Measurements from ENCODE around the gene E2F1.

E2F1 gene

DNA sequence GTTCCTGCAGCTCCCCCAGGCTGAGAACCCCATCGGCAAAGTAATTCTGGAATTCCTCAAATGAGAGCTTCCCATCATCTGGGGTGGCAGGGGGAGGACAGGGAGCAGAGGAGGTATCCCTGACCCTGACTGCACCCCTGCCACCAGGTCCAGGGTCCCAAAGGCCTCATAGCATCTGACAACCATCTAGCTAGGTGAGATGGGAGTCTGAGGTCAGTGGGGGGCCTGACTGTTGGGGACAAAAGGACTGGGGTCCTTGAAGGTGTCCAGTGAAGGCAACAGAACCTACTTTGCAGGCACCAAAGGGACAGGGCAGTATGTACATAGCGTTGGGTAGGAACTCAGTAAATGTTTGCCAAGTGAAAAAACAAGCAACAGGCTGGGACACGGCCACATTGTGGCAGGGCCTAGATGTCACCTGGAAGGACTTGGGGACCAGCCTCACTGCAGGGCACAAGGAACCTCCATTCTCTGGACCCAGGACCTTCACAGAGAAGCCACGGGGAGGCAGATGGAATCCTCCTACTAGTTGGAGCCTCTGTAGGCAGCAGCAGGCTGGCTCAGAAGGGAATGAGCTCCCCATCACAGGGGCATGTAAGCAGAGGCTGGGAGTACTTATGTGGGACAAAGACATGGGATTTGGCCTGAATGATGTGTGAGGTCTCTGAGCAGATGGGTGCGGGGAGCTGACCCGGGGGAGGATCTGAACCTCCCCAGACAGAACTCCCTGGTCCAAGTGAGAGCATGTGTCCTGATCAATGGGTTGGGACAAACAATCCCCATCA, 15.3 kb downstream of the E2F1 start:
- DNase-seq, result no peak

DNA sequence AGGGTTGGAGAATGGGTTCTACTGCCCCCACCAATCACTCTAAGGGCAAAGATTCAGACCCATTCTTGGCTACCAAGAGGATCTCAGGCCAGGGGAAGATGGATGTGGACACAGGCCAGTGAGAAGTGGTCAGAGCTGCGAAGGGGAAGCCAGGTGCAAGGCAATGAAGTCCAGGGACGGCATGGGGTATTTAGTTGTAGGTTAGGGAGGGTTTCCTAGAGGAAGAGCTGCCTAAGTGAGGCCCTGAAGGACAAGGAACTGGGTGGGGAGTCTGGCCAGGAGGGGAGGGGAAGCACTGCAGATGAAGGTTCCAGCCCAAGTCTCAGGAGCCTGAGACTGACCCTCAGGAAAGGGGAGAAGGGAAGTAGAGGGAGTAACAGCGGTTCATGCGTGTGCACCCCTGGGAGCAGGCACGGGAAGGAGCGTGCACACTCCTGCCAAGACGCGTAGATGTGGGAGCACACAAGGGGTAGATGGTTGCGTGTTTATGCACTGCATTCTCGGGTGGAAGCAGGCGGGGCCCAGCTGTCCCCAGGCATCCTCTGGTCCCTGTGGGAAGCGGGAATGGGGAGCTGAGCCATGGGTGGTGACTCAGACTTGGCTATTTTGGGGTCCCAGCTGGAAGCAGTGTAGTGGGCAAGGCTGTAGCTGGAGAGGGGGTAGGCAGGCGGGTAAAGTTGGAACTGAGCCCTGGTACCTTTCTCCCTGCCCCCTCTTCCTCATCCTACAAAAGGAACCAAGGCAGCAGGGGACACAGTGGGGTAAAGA, 16.1 kb downstream of the E2F1 start:
- no peak for DNase-seq

GRCh38 chr20:33669224-33669623, 17.0 kb downstream of the E2F1 start:
- DNase-seq, result no peak

DNA sequence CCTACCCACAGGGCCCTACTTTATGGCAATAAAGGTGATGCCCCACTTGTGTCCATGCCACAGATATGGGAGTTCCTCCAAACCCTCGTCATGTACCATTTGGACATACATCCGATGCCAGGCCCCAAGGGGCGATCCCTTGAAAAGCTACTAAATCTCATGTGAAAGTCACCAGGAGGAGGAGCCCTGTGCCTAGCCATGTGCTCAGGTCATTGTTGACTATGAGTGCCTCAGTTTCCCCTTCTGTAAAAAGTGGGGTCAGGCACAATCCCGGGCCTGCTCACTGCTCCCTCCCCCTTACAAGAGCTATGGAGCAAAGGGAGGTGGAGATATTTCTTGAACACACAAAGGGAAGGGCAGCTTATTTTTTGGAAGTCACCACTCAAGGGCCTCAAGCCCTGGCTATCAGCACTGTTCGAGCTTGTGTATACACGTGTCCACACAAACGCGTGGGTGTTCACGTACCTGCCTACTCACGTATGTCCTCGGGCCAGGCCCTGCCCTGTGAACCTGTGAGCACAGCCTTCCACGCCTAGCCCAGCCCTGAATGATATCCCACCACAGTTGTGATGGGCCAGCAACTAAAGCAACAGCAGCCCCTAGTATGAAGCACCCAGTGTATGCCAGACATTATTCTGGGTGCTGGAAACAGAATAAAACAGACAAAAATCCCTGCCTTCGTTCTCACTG, 17.6 kb downstream of the E2F1 start:
- DNase-seq, result no peak

DNA sequence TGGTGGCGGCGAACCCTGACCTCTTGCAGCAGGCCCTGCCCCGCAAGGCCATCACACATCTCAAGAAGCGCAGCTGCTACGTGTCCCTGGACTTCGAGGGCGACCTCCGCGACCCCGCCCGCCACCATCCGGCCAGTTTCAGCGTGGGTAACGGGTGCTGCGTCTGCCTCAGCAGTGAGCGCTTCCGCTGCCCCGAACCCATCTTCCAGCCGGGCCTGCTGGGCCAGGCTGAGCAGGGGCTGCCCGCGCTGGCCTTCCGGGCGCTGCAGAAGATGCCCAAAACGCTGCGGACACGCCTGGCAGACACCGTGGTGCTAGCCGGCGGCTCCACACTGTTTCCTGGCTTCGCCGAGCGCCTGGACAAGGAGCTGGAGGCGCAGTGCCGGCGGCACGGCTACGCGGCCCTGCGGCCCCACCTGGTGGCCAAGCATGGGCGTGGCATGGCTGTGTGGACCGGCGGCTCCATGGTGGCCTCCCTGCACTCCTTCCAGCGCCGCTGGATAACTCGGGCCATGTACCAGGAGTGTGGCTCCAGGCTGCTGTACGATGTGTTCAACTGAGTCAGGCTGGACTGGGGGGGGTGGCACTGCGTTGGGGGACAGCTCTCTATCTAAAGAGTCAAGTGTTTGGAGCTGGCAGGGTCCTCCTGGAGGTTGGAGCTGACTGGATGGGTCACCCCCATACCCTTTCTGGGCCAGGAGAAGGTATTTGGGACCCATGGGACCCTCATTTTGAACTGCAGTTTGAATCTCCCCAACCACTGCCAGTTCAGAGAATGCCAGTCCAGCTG, 18.3 kb downstream of the E2F1 start:
- DNase-seq, result peak; percentile 55

DNA sequence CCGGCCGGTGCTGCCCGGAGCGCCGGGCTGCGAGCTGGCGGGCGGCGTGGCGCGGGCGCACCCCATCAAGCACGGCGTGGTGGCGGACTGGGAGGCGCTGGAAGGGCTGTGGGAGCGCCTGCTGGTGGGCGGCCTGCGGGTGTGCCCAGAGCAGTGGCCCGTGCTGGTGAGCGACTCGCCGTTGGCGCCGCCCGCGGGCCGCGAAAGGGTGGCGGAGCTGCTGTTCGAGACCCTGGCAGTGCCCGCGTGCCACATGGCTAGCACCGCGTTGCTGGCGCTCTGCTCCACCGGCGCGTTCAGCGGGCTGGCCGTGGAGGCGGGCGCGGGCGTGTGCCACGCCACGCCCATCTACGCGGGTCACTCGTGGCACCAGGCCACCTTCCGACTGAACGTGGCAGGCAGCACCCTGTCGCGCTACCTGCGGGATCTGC, 18.9 kb downstream of the E2F1 start:
- DNase-seq, result no peak

GRCh38 chr20:33666293-33667244, 19.6 kb downstream of the E2F1 start, which contains the start of gene ACTL10:
Gene ACTL10 (plus strand): TSS chr20:33666943. CDS start chr20:33667498, 555 bp downstream.
- DNase-seq, result peak; percentile 81

GRCh38 chr20:33664762-33665144, 21.4 kb downstream of the E2F1 start:
- no peak for DNase-seq

DNA sequence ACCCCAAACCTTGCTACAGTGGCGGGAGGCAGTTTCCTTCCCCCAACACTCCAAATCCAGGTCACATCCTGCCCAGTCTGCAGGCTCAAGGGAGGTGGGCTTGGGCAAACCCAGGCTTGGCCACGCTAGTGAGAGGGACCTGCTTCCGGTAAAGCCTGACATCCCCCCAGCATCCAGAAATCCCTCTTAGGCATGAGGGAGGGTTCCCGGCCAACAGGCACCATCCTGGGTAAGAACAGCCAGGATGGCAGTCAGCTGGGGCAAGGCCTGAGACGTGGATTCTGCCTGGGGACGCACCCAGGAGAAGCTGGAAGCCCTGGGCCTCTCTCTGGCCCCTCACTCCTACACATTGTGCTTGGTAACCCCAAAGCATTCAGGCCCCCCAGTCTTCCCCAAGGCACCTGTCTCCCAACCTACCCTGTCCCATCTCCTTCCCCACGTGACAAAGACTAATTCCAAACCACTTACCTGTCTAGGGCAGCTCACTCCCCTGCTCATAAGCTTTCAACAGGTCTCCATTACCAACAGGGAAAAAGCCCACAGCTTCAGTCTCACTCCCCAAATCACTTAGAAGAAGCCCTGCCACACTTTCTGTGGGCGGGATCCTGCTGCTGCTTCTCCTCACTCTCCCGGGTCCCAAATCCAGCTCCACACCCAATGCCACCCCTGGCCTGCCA, 22.0 kb downstream of the E2F1 start:
- DNase-seq, result no peak

GRCh38 chr20:33663161-33664084, 22.8 kb downstream of the E2F1 start:
- peak; percentile 74 for DNase-seq

DNA sequence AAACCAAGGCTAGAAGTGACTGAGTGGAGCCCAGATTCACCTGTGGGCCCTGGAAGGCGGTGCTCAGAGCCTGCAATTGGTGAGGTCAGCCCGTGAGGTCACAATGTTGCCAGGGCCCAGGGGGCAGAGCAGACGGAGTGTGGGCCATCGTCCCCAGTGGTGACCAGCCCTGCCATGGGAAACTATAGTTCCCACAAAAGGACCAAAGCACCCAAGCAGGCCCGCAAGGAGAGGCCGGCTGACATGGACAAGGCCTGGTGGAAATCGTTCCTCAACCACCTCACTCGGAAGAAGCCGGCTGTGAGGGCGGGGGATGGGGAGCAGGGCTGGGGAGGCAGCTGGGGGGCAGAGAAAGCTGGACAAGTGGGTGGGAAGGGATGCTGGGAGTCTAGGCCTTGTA, 24.0 kb downstream of the E2F1 start, which contains the start of gene C20orf144:
Gene C20orf144, plus strand, starts transcription at position 156 of the 400 bp plus-strand sequence. Its CDS starts 19 bp downstream, at position 175.
- DNase-seq, result no peak

DNA sequence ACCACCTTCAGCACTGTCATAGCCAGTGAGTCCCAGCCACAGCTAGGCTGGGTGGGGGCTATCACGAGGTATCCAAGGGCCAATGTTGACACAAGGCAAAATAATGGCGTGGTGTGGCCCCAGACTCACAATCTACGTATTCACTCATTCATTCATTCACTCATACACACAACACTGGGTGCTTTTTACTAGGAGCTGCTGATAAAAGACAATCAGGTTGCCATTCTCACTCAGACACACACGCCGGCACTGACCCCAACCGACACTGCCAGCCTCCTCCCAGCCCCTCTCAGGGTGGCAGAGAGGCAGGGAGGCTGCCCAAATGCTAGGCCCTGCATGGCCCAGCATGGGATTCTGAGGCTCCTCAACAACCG, 25.5 kb downstream of the E2F1 start:
- no peak for DNase-seq

DNA sequence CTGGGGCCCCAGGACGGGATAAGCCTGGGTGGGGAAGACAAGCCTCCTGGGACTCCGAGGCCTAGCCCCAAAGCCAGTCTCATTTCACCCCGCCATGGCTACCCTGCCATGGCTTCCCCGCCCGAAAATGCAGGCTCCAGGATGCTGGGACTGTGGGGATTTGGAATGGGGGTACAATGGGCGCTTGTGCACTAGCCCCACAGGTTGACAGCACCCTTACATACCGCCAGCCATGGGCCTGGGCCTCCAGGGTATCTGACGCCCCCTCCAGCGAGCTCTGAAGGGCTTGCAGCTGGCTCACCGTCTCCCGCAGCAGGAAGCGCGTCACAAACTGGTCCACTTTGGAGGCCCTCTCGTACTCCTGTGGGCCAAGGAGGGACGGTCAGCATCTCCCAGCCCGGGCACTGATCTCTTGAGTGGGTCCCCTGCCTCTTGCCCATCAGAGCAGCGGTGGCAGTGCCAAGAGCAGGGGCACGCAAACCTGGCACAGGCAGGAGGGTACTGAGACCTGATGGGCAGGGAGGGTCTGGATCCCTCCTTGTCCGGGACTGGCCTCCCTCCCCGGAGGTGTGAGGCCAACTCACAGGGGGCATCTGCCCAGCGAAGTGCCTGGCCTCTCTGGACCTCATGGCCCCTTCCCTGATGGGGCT, 26.0 kb downstream of the E2F1 start:
- DNase-seq, result no peak

DNA sequence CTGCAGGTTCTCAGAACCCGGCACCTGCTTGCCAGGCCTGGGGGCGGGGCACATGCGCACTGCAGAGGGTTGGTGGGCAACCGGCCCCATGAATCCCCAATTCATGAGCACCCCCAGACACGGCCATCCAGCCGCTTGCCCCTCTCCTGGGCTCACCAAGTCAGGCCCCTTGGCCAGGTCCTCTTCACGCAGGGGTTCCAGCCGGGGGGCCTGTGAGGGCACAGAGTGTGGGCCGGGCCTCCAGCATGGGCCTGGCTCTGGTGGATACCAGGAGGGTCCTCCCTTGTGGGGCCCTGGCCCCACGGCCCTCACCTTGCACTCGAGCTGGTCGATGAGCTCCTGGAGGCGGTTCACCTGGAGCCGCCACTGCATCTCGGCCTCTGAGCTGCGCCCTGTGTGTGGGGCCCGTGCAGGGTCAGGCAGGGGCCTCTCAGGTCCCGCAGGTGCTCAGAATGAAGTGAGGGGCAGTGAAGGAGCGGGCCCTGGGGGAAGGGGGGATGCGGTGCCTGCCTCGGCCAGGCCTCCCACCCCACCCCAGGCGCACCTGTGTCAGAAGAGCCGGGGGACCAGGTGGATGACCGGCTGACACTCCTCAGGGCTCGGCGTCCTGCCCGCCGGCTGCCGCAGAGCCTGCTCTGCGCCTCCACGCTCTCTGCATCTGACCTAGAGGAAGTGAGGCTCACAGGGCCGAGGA, 26.7 kb downstream of the E2F1 start:
- DNase-seq, result no peak

DNA sequence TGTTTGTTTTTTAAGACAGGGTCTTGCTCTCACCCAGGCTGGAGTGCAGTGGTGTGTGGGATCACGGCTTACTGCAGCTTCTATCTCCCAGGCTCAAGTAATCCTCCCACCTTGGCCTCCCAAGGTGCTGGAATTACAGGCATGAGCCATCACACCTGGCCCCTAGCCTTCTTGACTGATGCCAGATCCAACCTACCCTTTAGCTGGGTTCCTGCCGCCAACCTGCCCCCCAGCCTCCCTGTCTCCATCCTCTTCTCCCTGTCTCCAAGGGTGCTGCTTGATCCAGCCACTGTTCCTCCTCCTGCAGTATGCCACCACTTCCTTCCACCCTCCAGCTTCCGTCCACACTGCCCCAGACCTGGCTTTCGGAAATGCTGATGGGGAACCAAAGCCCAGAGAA, 27.3 kb downstream of the E2F1 start:
- DNase-seq, result no peak

DNA sequence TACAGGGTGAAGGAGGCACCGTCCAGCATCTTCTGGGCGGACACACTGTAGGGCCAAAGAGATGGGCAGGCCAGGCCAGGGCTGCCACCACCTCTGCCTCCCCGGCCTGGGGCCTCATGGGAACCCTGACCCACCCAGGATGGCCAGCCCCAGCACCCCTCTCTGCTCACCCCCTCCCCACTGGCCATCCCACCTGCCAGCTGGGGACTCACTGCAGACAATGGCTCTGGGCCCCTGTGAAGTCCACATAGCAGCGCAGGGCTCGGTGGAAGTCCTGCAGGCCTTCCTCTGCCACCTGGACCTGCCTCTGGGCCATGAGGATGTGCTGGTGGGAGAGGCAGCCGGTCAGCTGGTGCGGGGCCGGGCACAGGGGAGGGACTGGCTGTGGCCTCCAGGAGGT, 27.7 kb downstream of the E2F1 start:
- DNase-seq, result no peak

DNA sequence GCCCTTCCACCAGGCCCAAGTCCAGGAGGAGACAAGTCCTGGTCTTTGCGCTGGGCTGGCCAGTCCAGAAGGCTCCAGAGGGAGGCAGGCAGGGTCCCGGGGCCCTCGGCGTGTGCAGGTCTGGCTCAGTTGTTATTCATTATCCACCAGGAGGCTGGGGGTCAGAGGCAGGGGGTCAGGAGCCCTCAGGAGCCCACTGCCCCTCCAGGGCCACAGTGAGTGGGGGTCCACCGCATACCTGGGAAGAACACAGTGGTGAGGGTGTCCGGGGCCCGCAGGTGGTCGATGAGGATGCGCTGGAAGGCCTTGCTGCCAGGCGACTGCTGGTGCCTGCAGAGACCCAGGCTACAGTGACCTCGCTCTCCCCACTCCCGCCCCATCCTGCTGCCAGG, 28.5 kb downstream of the E2F1 start:
- DNase-seq, result no peak
